ENCODE data around the gene TMEM145.
"Not testable (repeated sequence)": the region's sequence is repeated elsewhere in the genome, so short reads cannot be mapped to it uniquely, and the experiment has no call there.

TMEM145 gene

DNA sequence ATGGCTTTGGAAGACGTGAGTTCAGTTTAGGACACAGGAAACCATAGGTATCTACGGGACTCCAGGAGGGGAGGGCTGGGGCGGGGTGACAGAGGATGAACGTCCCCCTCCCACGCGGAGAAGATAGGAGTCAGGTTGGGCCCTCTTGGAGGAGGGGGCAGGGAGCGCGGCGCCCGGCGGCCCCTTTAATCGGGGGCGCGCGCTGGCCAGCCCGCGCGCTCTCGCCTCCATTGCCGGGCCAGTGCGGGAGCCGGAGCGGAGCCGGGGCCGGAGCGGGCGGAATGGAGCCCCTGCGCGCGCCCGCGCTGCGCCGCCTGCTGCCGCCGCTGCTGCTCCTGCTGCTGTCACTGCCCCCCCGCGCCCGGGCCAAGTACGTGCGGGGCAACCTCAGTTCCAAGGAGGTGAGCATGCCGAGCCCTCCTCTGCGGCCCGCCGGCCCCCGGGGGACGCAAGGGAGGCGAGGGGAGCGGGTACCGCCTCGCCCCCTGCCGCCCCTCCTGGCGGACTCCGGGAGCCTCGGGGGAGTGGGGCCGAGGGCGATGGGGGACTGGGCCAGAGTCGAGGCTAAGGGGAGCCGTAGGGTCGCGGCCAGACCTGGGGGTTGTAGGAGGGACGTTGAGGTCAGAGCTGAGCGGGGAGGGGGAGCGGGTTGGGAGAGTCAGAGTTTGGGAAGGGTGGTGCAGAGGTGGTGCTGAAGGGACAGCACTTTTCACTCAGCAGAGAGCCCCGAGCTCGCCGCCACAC lies at the start of gene TMEM145:
TMEM145 (plus strand) TSS at position 214 of the 744 bp plus-strand sequence; CDS start at position 282, 68 bp downstream.
- peak; percentile 41 to 62 (median 51) for DNase-seq

DNA sequence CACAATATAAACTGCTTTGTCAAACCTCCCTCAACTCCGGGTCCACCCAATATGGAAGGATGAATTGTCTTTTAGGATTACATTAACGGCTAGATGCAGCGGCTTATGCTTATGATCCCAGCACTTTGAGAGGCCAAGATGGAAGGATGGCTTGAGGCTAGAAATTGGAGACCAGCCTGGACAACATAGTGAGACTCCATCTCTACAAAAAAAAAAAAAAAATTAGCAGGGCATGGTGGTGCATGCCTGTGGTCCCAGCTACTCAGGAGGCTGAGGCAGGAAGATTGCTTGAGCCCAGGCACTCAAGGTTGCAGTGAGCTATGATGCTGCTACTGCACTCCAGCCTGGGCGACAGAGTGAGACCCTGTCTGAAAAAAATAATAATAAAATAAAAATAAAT lies 47.0 kb upstream of the TMEM145 start:
- not testable (repeated sequence) for DNase-seq

DNA sequence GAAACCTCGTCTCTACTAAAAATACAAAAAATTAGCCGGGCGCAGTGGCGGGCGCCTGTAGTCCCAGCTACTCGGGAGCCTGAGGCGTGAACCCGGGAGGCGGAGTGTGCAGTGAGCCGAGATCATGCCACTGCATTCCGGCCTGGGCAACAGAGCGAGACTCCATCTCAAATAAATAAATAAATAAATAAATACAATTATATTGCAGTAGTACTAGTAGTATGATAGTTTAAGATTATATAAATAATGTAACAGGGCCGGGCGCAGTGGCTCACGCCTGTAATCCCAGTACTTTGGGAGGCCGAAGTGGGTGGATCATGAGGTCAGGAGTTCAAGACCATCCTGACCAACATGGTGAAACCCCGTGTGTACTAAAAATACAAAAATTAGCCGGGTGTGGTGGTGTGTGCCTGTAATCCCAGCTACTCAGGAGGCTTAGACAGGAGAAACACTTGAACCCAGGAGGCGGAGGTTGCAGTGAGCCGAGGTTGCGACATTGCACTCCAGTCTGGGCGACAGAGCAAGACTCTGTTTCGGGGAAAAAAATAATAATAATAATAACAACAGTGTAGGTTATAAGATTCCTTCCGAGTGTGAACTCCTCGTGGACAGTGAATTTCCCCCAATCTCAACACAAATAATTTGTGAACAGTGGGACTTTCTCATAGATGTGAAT lies 46.0 kb upstream of the TMEM145 start:
- DNase-seq: not testable (repeated sequence)

DNA sequence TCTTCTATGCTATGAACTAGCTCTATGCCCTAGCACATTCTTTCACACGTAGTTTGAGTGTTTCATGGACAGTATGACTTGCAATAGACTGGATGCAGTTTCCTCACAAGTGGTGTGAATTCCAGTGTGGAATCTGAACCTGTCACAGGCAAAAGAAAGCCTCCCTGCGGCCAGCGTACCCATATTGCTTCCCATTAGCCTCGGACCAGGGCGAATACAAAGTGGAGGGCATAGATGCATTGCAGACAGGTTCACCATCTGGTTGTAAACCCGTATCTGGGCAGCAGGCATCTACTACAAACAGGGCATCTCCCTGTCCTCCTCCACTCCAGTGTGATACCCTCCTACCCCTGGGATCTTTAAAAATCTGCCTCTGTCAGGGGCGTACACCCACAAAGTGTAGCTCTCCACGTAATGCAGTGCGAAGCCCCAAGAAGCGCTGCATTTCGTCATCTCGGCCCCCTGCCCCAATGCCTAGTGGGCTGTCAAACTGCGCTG lies 45.4 kb upstream of the TMEM145 start:
- no peak for DNase-seq

DNA sequence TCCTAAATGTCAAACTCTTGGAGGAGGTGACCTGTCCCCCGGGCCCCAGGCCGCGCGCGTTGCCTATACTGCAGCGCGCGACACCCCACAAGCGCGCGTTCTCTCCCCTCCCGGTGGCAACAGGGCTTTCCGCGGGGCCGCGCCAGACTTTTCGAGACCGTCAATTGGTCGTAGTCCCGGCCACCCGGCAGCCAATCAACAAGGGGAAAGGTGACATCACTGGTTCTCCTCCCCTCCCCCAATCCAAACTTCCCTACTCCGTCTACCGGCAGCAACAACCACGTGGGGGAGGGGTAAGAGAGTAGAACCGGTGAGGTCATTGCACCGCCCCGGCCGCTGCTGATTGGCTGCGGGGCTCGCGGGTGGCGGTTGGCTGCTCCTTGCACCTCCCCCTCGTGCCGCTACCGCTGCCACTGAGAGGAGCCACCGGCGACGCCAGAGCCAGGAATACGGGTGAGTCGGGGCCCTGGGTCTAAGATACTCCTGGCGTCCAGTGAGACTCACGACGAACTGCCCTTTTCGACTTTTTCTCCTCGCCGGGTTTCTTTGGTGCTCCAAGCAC lies 44.9 kb upstream of the TMEM145 start:
- DNase-seq: peak; percentile 99 to 100 (median 100)

DNA sequence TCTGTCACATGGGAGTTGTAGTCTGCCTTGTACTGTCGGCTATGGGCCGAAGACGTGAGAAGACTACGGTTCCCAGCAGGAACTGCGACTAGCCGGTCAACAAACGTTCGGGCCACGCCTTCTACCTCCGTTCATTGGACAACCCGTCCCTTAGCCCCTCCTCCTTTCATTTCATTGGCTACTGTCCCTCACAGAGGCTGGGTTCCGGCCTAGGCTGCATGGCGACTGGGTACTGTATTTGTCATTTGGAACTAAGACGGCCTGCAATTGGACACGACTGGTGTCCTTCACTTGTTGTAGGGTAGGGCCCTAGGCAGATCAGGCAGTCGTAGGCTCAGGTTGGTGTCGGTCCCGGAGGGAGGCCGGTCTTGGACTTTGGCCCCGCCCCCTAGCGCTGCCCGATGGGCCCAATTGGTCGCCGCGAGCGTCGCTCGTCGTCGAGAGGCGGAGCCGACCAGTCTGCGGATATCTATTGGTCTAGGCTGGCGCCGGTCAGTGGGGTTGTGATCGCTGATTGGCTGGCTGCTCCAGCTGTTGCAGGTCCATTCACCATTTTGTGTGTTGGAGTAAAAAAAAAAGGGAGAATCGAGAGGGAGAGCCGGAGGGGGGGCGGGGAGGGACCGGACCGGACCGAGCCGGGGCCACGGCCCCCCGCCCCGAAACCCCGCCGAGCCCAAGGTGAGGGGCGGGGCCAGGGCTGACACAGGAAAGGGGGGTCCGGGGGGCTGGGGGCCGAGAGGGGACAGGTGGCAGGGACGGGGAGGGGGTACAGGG lies 44.2 kb upstream of the TMEM145 start, which contains the start of gene CIC:
CIC (plus strand) TSS at position 549 of the 774 bp plus-strand sequence. CDS start 2,532 bp downstream, outside the sequence.
- peak; percentile 100 for DNase-seq

DNA sequence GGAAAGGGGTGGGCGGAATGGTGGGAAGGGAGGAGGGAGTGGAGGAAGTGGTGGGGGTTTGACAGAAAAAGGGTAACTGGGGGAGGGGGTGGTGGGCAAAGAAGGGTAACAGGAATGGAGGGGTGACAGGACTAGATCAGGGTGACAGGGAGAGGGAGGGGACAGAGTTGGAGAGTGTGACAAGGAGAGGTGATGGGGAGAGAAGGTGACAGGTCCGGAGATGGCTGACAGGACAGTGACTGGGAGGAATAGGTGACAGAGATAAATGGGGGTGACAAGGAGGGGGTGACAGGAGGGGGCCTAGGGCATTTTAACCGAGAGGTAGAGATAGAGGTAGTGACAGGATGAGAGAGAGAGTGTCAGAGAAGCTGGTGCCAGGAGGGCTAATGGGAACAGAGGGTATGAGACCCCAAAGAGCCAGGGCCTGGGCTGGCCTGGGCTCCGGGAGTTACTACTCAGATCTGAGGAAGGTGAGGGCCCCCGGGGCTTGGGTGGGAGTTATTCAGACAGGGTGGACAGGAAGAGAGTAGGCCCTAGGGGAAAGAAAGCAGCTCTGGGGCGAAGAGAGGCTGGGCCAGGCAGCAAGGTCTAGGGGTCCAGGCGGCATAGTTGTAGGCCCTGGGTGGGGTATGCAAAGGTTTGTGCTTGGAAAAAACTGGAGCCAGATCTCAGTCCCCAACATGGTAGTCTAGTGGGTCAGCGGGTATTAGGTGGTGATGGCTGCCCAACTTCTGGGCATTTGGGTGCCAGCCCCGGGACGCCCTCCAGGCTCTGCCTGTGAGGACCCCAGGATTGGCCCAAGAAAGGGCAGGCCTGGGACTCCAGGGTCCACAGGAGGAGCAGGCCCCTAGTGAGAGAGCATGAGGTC lies 43.4 kb upstream of the TMEM145 start:
- DNase-seq: no peak

DNA sequence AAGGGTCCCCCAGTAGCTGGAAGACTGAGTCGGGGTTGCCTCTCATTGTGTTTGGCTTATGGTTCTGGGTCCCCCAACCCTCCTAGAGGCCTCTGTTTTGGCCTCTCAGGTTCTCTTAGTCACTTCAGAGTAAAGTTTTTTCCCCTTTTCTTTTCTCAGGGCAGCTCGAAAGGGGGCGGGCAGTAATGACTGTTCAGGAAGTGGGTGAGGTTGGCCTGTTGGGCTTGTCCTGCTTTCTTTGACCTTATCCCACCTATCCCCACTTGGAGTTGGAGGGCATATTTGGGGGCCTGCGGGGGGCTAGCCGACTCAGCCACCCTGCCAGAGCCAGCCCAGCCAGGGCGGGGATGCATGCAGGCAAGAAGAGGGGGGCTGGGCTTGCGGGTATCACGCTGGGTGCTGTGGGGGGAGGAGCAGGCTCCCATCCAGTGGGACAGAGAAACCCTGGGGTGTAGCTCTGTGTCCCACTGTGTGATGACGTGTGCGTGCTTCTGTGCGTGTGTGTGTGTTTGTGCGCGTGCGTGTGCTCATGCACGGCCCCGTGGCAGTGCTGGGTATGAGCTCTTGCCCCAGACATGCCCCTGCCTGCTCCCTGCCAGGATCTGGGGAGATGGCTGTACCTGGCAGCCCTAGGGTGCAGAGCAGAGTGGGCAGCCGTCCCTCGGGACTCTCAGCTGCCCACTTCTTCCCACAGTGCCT lies 42.6 kb upstream of the TMEM145 start:
- peak; percentile 81 to 86 (median 86) for DNase-seq

DNA sequence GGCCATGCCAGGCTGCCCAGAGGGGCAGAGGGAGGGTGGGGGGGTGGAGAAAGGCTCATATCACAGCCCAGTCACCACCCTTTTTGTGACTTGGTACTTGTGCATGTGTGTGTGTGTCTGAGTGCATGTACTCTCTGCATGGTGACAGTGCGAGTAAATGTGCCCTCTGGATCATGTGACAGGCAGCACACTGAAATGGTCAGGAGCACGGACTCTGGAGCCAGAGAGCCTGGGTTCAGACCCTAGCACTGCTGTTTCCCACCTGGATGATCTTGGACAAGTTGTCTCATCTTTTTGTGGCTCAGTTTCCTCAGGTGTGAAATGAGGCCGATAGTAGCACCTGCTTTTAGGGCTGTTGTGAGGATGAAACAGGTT lies 42.1 kb upstream of the TMEM145 start:
- no peak for DNase-seq

DNA sequence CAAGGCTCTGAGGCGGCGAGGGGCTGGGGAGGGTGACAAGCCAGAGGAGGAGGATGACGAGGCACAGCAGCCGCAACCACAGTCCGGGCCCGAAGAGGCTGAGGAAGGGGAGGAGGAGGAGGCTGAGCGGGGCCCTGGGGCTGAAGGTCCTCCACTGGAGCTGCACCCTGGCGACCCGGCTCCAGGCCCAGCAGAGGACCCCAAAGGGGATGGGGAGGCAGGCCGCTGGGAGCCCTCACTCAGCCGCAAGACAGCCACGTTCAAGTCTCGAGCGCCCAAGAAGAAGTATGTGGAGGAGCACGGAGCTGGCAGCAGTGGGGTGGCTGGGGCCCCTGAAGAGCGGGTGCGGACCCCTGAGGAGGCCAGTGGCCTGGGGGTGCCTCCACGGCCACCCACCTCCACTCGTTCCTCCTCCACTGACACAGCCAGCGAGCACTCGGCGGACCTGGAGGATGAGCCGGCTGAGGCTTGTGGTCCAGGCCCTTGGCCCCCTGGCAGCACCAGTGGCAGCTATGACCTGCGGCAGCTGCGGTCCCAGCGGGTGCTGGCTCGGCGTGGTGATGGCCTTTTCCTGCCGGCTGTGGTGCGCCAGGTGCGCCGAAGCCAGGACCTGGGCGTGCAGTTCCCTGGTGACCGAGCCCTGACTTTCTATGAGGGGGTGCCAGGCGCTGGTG lies 41.1 kb upstream of the TMEM145 start:
- no peak for DNase-seq

DNA sequence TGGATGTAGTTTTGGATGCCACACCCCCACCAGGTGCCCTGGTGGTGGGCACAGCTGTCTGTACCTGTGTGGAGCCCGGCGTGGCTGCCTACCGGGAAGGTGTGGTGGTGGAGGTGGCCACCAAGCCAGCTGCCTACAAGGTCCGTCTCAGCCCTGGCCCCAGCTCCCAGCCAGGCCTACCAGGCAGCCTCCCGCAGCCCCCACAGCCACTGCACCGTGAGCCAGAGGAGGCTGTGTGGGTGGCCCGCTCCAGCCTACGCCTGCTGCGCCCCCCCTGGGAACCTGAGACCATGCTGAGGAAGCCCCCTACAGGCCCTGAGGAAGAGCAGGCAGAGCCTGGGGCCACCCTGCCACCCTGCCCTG lies 40.6 kb upstream of the TMEM145 start:
- DNase-seq: no peak

DNA sequence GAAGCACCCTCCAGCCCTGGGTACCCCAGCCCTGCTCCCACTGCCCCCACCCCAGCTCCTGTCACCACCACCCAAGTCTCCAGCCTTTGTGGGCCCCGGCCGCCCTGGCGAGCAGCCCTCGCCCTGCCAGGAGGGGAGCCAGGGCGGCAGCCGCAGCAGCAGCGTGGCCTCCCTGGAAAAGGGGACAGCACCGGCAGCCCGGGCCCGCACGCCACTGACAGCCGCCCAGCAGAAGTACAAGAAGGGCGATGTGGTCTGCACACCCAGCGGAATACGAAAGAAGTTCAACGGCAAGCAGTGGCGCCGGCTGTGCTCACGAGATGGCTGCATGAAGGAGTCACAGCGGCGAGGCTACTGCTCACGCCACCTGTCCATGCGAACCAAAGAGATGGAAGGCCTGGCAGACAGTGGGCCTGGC lies 40.1 kb upstream of the TMEM145 start:
- no peak for DNase-seq

DNA sequence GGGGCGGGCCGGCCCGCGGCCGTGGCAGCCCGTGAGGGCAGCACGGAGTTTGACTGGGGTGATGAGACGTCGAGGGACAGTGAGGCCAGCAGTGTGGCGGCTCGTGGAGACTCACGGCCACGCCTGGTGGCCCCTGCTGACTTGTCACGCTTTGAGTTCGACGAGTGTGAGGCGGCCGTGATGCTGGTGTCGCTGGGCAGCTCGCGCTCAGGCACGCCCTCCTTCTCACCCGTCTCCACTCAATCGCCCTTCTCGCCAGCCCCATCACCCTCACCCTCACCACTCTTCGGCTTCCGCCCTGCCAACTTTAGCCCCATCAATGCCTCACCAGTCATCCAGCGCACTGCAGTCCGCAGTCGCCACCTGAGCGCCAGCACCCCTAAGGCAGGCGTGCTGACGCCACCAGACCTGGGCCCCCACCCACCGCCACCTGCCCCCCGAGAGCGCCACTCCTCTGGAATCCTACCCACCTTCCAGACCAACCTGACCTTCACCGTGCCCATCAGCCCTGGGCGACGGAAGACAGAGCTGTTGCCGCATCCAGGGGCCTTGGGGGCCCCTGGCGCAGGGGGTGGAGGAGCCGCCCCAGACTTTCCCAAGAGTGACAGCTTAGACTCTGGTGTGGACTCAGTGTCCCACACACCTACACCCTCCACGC lies 39.6 kb upstream of the TMEM145 start:
- no peak for DNase-seq

DNA sequence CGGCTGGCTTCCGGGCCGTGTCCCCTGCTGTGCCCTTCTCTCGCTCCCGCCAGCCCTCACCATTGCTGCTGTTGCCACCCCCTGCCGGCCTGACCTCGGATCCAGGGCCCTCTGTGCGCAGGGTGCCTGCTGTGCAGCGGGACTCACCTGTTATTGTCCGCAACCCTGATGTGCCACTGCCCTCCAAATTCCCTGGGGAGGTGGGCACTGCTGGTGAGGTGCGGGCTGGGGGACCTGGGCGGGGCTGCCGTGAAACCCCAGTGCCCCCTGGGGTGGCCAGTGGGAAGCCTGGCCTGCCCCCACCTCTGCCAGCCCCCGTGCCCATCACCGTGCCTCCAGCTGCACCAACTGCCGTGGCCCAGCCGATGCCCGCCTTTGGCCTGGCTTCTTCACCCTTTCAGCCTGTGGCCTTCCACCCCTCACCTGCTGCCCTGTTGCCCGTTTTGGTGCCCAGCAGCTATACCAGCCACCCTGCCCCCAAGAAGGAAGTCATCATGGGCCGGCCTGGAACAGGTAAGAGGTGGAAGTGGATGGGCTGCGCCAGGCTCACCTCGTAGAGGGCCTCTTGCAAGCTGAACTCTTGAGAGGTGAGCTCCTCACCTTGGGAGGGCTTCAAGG lies 38.9 kb upstream of the TMEM145 start:
- no peak for DNase-seq

DNA sequence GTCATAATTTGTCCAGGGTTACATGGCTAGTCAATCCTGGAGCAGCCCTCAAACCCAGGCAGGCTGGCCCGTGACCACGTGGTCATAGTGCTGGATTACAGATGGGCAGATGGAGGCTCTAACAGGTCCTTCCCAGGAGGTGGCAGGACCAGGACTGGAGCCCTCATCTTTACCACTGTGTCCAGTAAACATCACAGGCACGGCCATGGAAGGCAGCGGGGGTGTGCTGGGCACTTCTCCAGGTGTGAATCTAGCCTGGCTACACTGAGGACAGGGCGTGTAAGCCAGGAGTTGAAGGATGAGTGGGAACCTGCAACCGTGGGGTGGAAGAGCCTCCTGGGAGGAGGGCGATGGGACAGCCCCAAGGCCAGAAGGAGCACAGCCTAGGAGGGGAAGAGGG lies 38.0 kb upstream of the TMEM145 start:
- DNase-seq: no peak

DNA sequence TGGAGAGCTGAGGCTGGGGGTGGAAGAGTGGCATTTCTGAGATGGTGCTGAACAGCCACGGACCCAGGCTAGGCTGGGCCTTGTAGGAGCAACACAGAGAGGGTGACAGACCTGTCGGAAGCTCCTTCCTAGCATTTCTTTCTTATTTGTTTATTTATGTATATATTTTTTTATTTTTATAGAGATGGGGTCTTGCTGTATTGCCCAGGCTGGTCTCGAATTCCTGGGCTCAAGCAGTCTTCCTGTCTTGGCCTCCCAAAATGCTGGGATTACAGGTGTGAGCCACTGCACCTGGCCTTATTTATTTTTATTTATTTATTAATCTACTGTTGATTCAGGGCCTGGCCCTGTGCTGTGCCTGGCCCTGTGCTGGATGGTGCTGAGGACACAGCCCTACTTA lies 37.6 kb upstream of the TMEM145 start:
- DNase-seq: no peak

DNA sequence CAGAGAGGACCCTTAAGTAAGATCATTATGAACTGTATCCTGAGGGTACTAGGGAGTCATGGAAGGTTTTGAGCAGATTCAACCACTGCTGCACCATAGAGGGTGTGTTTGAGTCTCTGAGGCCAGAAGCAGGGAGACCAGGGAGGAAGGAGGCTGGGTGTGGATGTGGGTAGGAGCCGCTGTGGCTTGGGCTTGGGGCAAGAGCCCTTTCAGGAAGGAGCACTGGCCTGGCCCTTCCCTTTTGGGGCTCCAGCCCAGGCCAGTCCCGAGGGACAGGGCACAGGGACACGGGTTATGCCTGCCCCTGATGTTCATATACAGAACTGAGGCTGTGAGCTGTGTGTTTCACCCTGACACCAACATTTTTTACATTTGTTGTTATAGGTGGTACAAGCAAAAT lies 36.8 kb upstream of the TMEM145 start:
- no peak for DNase-seq

DNA sequence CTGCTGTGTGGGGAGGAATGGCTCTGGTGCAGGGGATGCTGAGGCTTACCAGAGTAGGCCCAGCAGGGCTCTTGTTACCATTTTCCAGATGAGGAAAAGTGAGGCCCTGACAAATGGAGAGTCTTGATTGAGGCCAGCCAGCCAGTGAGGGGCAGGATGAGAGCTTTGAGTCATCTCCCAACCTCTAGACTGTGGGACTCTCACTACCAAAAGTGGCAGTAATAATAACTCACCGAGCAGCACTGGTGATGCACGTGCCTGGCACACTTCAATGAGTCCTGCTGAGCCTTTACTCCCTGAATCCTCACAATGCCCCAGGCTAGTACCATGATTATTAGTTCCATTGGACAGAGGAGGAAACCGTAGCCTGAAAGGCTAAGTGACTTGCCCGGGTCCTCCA lies 36.3 kb upstream of the TMEM145 start:
- no peak for DNase-seq

DNA sequence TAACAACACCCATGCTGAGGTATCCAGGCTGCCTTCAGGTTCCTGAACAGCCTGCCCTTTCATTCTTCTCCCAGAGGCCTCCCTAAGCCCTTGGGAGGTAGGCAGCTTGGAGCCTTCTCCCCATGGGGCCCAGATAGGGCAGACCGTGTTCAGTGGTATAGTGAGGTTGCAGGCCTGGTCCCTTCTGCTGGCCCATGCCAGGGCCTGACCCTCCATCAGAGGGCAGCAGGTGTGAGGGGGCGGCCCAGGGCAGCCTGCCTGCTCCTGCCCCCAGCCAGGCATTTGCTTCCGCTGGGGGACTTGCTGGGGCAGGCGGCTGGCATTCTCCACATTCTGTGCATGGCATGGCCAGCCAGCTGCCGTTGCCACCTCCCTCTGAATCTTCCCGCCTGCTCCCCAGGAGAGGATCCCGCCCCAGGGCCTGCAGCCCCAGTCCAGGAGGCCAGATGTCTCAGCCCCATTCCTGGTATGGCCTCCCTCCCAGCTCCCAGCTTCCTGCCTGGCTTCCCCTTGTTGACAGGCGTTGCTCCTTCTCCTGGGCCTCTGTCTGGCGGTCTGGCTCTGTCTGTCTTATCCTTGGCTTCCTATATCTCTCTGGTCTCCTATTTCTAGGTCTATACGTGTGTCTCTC lies 35.2 kb upstream of the TMEM145 start:
- DNase-seq: no peak
